ENCODE data around the gene DMRT3.

DMRT3 gene, protein sequence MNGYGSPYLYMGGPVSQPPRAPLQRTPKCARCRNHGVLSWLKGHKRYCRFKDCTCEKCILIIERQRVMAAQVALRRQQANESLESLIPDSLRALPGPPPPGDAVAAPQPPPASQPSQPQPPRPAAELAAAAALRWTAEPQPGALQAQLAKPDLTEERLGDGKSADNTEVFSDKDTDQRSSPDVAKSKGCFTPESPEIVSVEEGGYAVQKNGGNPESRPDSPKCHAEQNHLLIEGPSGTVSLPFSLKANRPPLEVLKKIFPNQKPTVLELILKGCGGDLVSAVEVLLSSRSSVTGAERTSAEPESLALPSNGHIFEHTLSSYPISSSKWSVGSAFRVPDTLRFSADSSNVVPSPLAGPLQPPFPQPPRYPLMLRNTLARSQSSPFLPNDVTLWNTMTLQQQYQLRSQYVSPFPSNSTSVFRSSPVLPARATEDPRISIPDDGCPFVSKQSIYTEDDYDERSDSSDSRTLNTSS

DNA sequence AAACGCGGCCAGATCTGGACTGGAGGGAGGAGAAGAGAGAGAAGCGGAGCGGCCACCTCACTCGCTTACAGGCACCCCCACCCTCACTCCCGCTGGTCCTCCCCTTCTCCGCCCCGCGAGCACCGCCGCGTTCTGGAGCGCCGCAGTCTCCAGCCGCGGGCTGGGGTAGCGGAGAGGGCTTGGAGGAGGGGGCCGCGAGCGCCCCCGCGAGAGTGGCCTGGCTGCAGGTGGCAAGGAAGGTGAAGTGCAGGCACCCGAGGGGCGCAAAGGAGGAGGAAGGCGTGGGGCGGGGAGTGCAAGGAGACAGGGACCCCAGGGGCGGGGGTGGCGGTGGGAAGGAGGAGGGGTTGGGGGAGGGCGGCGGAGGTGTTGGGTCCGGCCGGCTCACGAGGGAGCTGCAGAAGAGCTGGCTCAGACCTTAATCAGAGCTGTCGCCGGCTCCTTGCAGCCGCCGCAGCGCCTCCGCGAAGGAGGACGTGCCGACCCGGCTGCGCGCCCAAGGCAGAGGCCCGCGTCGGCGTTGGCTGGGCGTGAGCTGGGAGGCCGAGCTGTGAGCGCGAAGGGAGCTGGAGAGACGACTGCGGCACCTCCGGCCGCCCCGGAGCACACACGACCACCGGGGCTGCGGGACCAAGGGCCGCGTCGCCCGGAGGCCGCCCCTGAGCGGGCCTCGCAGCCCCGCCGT, at the start of gene DMRT3:
Gene DMRT3, plus strand, starts transcription at position 398 of the 685 bp plus-strand sequence. CDS start 347 bp downstream, outside the sequence.
- peak in 1 of 2 experiments; percentile 8 for DNase-seq

DNA sequence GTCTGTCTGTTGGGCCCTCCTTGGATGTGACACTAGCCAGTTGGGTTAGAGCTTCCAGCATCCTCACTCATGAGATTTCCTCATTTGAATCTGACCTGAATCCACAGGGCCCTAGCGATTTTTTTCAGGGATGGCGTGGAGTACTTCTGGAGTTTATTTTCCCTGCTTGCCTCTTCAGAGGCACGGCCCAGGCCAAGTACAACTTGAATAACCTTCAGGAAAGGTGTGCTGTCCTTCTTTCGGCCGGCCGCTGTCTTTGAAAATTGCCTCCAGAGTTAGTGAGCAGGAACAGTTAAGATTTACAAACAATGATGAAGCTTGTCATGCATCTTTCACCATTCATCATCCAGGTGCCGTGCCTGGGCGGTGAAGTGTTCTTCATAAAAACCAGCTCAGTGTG, 49.5 kb upstream of the DMRT3 start:
- no peak for DNase-seq

DNA sequence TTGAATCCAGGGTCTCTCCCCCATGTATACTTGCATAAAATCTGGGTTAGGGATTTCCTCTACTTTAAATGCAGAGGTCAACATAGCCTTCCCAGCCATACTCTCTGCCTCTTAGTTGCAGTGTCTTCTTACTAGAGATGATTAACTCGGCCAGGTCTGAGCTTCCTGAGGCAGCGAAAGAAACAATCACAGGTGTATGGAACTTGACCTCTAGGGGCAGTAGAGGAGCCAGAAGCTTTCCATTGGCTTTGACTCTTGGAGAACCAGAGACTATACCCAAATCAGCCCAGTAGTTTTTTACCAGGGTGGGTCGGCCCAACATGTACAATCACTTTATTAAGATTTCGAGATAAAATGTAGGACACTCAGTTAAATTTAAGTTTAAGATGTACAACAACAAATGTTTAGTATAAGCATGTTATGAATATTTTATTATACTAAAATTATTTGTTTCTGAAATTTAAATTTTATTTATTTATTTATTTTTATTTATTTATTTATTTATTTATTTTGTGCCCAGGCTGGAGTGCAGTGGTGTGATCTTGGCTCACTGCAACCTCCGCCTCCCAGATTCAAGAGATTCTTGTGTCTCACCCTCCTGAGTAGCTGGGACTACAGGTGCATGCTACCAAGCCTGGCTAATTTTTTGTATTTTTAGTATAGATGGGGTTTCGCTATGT, 48.0 kb upstream of the DMRT3 start:
- peak; percentile 4 to 8 for DNase-seq

DNA sequence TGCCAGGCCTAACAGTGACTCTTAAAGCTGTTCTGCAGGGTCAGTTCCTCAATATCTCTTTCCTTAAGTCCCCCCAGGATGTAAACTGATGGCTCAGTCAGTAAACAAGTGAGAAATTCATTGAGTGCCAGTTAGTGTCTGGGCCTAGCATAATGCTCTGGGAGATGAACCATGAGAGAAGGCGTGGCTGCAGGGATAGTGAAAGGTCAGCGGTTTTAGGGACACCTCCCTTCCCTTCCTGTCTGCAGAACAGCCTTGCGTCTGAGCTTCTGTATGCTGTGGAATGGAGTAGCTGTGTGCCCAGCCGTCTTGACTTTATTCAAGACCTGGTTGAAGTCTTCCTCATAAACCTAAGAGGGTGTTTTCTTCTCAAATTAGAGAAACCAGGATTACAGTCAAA, 46.7 kb upstream of the DMRT3 start:
- no peak for DNase-seq

DNA sequence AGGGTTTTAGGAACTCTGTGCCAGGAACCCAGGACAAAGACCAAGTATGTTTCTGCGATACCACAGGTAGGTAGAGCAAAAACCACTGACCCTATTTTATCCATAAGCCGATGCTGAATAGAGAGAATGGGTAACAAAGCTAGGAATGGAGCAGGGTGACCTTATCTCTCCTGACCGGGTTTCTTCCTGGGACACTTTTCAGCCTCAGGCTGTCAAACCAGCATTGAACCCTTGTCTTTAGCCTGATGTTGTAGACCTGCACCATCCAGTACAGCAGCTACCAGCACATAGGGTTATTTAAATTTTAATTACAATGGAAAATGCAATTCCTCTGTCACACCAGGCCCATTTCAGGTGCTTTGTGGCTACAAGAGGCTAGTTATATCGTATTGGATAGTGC, 43.1 kb upstream of the DMRT3 start:
- no peak for DNase-seq

DNA sequence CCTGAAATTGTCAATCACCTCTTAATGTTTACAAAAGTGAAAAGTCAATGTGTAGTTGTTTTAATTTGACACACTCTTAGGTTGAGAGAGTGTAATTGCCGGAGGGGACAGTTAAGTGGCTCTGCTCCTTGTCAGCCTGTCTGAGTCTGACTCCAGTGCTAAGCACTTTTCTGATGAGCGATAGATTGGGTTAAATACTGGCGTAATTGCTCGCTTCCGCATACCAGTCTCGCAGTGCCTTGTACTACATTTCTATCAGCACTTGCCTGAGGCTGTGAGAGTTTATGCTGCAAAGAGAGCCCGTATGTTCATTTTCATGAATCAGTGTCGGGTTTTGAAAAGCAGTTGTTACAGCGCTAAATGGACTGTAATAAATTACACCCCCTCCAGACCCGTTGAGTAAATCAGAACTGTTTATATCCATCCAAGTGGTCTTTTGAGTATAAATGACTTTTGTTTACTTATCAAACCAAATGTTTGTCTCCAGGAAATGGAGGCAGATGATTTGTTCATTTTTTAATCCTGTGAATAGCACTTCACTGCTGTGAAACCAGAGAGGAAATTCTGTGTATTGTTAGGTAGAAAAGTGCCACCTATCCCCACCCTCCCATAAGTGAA, 41.0 kb upstream of the DMRT3 start:
- DNase-seq, result no peak

DNA sequence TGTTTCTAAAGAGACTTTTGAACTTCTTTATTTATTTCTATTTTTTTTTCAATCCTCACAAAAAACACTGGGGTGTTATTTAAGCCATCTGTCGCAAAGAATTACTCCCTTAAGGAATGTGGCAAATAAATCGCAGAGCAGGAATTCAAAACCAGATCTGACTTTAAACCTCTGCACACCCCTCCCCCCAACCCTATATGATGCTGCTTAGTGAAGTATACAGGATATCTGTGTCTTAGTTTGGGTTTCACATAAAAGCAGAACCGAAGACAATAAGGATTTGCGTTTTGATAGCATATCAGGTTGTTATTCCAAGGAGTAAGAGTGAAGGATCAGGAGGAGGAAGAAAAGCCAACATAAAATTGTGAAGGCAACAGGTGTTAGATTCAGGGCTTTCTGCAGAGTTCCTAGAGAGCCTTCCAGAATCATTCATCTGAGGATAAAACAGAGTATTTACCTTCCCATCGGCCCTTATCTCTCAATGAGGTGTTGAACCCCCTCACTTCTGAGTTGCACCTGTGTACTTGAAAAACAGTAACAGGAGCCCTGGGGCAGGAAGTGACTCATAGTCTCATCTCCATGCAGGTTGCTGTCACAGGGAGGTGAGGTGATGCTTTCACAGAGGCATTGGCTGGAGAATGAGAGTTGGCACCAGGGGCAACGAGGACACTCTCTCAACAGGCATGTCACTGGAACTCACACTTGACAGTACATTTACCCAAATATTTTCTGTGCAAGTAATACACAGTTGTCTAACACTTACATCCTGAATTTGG, 33.5 kb upstream of the DMRT3 start:
- DNase-seq, result no peak

DNA sequence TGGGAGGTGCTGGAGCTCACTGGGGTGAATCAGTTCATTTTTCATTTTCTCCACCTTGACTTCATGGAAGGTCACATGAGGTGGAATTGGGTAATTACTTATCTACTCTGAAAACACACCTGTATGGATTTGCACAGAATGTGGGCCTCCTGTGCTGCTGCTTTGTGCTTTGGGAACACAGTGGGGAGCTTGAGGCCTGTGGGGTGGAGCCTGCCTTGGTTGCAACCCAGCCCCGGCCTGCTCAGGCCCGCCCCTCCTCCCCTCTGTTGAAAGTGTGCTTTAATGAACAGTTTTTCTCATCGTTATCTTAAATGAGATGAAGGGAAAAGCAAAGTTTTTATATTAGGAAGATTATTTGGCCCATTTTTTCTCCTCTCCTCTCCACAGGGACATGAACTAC, 28.5 kb upstream of the DMRT3 start:
- no peak for DNase-seq

DNA sequence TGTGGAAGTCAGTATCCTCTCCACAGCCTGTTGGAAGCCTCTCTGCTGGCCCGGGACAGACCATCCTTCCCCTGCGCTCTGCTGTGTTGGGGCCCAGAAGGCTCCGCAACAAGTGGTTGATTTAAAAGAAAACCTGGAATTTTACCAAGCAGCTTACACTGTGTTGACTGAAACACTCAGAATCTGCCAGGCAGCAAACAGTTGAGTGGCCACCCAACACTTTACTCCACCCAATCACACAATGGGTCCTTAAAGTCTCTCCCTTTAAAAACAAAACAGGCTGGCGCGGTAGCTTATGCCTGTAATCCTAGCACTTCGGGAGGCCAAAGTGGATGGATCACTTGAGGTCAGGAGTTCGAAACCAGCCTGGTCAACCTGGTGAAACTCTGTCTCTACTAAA, 28.0 kb upstream of the DMRT3 start:
- DNase-seq, result no peak

DNA sequence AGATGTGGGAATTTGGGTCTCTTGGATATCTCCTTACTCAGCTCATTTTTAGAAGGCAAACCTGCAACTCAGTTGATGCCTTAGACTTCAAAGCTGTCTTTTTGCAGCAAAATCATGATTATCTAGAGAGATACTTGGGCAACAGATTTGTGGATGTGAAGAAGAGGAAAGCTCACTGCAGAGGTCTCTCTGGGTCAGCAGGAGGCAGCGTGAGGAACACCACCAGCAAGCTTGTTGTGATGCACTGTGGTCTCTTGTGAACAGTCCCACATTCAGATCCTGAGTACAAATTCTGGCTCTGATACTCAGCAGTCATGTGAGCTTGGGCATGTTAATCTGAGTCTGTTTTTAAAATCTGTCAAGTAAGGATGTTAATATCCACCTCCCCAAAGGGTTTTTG, 26.3 kb upstream of the DMRT3 start:
- no peak for DNase-seq

DNA sequence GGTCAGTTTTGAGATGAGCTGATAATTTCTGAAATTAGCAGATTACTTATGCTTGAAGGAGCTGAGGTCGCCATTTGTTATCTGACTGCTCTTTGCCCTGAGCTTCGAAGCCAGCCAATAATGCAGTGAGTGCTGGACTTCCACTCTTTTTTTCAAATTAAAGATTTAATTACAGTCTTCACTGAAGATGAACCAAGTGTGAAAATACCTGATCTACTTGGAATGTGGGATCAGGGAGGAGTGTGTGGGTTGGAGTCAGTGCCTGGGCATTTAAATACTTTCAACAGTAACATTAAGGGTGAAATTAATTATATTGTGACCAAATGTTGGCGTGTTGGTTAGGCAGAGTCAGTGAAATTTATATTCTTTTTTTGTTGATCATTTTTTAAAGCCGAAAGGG, 23.9 kb upstream of the DMRT3 start:
- DNase-seq, result no peak

DNA sequence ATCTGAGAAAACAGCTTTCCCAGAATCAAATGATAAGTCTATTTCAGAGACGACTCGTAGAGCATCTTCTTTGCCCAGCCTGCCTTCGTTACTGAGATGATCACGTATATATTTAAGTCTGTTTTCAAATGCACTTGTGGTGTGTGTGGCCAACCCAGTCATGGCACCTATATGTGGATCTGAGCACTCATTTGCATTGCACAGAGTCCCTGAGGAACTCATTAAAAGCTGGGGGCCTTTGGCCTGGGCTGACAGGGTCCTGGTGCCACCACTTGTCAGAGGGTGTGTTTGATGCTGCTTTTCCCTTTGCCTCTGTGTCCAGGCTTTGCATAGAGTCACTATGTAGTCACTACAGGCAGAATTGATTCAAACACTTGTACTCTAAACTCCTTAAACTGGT, 17.4 kb upstream of the DMRT3 start:
- no peak for DNase-seq

DNA sequence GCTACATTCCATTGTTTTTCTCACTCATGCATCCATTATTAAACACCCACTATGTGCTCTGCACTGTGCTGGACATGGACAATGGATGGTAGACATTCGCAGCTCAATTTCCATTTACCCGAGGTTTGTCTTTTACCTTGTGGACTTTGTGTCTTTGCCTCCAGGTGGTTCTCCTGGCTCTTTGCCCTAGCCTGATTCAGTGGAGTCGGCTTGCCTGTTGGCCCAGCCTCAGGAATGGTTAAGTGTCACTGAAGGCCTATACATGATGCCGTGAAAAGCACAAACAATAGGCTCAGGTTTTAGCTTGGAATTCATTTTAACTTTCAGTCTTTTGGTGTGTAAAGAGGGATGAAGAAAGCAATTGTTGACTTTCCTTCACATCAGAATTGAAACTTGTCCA, 16.5 kb upstream of the DMRT3 start:
- no peak for DNase-seq

DNA sequence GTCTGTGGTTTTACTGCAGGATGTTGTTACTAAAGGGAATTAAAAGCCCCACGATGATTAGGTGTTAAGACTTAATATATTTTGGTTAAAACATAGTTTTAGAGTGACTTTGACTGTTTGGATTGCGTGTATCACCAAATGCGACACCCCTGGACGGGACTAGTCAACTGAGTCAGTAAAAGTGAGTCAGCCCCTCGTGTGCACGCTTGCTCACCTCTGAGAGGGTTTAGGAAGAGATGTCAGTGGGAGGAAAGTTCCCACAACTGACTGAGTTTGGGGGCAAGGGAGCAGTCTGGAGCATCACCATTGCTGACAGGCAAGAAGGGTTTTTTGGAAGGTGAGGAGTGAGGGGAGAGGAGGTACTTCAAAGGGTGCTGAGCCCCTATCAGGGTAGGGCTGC, 14.4 kb upstream of the DMRT3 start:
- no peak for DNase-seq

DNA sequence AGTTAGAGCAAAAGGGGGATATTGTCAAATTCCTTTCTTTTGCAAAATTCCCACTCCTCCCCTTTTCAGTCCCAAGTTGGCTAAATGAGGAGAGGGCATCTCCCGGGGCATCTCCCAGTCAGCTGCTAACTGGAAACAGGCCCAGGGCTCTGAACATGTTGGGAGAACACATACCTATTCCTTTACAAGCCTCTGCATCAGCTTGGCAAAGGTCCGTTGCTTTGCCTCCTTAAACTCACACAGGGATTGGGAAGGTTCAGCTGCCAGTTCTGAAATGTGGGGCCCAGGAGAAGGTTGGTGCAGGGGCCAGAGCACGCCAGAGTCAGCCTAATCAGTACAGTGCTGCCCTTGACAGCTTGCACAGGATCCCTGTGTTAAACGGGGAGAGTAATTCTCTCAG, 11.0 kb upstream of the DMRT3 start:
- DNase-seq, result no peak

DNA sequence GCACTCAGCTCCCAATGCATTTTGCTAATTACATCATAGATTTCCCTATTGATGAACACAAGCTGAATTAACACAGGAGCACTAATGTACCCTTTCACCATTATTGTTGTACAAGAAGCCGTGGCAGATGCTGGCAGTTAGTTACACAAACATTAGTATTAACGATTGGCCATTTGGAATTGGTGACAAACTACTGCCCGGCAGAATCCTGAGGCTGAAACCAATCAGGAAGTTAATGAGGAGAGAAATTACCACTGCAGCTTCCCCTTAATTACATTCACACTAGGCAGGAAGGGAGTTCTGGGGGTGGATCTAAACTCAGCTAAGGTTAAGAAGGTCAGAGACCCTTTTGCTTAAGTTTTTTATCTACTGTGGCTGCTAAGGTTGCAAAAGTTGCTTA, 9.6 kb upstream of the DMRT3 start:
- DNase-seq, result no peak

DNA sequence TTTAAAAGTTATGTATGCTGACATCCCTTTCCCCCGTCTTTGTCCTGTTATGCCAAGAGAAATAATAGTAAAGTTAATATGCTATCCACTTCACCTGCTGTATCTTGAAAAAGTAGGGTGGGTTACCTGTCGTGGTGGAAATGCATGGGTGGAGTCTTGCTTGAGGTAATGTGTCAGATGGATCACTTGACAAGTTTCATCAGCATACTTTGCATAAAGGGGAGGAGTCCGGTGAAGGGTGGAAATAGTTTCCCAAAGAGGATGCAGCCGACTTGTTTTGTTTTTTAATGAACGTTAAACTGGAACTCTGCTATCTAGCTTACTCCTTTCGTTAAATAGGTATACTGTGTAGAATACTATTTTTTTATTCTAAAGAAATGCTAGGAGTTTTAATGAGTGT, 9.0 kb upstream of the DMRT3 start:
- DNase-seq, result no peak

DNA sequence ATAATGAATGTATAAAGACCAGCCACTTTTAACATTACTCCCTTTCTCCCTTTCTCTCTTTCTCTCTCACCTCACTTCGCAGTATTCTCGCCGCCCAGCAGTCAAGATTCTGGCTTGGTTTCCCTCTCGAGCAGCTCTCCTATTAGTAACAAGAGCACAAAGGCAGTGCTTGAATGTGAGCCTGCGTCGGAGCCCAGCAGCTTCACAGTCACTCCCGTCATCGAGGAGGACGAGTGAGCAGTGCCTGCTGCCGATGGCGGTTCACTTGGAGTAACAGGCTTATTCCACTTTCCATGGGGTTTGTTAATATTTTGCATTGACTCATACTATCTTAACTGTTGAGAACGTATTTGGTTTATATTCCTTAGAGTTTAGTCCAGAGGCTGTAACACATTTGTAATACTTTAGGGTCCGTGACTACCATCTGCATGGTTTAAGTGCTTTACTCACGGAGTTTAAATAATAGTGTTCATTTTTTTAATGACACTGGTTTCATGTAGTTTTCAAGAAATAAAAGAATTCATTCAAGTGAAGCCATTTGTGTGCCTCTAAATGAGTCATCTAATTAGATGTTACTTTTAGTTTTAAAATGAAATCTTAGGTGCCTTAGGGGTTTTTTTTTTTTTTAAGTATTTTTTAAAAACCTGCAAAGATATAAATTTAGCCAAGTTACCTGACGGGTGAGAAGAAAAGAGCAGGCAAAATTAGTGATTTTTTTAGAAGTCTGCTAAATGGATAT, 8.4 kb upstream of the DMRT3 start:
- no peak for DNase-seq

DNA sequence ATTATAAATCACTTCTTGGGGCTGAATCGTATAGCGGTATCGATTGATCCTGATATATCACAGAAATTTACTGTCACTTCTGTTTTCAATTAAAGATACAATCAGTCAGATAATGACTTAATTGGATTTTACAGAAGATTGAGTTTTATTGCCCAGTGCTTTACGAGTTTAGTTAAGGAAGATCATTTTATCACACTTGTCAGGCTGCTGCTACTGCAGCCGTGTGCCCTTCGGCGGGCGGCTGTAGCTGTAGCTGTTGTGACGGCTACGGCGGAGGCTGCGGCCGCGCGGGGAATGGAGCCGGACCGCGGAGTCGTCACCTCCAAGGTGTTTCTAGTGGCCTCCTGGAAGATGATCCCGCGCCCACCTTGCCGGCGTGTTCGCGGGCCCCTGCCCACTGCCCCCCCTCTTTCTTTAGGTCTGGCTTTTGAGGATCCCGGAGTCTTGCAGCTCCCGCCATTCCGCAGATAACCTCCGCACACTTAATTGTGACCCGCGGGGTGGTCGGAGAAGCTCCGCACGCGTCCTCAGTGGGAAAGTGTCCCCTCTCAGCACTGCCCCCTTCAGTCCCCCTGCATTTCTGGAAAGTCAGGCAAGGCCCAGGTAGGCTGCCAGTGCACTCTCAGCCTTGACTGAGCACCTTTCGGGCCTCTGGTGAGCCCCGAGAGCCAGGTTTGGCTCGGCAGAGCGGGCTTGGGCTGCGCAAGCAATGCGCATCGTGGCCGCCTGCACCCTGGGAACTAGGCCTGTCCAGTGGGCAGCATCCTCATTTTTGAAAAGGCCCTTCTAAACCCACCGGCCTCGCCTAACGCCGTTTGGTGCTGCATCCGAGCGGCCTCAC, 6.9 kb upstream of the DMRT3 start:
- DNase-seq, result no peak

DNA sequence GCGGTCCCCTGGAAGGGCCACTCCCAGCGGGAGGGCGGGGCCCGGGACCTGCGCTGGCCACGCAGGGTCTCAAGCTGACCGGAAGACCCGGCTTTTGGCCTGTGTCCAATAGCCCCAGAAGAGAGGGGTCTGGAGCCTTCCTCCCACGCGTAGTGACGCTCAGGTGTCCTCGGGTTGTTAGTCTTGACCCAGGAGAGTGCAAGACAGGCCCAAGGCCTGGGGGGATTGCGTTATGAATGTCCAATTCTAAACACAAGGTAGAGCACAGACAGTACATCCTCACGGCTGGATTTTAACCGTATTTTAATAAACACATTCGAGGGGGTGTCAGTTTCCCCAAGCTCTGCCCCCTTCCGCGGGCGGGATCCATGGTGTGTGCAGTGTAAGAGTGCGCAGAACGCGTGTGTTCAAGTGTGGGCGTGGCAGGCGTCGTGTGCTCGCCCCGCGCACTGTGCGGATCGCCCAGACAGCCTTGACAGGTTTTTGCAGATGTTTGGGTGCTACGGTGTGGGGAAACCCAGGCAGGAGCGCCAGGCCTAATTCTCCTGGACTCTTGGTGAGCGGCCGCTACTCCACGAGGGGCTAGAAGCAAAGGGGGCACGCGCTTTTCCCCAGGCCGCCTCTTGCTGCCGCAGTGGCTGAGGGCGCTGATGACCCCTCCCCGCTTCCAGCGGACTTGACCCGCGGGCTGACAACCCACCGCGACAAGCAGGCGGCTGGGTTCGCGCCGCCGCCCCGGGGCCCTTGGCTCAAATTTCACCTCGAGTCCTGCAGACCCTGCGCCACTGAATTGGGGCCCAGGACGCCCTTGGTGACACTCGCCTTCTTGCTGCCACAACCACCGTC, 6.1 kb upstream of the DMRT3 start:
- no peak for DNase-seq

Measured in activated CD4-positive, alpha-beta T cell treated with anti-CD3 and anti-CD28 coated beads, Interleukin-2, amount 50 U/mL, for 48 hours (primary cell).